NCI-H187 (cell line): ENCODE results near the gene DPP10.

ENCODE experiments used
- DNase-seq, 2 experiments: peaks; one replicate each; lab custom pipeline; 2025; lab: John Stamatoyannopoulos, UW

The DPP10 gene

DNA sequence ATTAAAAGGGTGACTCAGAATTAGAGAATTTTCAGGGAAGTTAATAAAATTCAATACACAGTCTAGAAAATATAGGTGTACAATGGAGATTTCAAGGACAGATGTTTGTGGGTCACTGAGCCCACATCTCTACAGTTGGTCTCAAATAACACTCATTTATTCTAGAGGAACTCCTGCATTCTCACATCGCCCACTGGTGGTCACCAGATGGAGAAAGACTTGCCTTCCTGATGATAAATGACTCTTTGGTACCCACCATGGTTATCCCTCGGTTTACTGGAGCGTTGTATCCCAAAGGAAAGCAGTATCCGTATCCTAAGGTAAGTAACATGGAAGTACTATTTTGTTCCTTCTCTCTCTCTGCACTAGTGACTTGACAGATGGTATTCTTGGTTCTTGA, 1297.1 kb downstream of the DPP10 start:
- no peak for DNase-seq

DNA sequence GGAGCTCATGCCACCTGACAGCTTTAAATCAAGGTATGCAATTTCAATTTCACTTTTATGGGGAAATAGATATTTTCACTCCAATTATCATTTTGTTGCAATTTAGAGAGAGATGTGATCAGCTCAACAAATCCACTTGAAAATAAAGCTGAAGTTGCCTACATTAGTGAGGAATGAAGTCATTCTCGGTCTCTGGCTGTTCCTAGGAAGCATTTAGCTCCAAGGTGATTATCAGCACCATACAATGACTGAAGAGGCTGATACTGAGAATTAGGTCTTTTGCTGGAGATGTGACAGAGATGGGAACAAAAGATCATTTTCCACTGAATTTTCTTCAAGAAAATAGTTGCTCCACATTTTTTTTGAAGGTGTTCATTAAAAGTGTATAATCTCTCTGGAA, 1303.7 kb downstream of the DPP10 start:
- no peak for DNase-seq

- no peak for DNase-seq
Measured at GRCh38 chr2:115757286-115757685, 1314.8 kb downstream of the DPP10 start.

- no peak for DNase-seq
Measured at GRCh38 chr2:115763601-115764000, 1321.2 kb downstream of the DPP10 start.

DNA sequence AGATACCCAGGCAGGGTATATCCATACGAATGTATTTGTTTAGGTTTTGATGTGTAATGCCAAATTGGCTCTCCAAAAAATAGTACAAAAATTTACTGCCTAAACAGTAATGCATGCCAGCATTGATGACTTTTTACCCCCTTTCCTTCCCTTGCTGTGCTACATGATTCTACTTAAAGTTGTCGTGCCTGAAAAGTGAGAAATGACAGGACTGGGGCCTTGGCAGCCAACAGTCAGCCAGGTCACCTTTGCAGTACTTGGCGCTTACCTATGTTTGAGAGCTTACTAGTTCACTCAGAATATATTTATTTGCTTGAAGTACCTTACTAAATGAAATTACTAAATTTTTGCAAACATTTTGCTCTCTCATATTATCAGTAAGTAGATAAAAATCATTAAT, 1329.1 kb downstream of the DPP10 start:
- no peak for DNase-seq

DNA sequence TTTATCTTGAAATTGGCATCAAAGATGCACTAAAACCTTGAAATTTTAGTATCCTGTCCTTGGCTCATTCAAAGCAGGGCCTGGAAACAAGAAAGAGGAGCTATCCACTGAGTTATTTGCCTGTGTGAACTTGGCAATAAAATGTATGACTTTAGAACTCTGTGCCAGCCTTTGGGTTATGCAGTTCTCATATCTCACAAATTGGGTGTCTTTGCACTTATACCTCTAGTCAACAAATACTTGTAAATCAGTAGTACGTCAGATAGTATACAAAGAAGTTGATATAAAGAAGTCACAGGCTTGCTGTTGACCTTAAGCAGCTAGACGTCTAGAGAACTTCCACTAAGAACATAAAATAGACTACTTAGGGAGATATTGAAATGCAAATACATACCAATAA, 1331.9 kb downstream of the DPP10 start:
- DNase-seq, result no peak

- no peak for DNase-seq
Measured at GRCh38 chr2:115779085-115779632, 1336.7 kb downstream of the DPP10 start.

- no peak for DNase-seq
Measured at GRCh38 chr2:115782286-115782685, 1339.8 kb downstream of the DPP10 start.

- no peak for DNase-seq
Measured at GRCh38 chr2:115796078-115796477, 1353.6 kb downstream of the DPP10 start.

DNA sequence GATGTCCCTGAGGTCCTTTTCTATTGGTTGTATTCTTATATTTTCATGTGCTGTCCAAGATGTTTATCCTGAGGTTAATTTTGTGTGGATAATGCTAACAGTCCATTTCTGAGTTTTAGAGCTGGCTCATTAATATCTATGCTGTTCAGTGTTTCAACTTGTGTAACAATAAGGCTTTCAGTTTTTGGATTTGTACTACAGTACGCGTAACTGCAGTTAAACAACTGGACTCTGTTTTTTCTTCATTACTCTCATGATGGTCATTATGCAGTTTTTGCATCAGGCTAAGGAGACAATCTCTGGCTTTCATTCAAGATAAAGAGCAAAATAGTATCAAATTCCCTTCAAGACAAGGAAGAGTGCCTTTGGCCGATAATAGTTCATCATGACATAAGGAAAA, 1364.8 kb downstream of the DPP10 start:
- DNase-seq, result no peak

GRCh38 chr2:115825912-115826311, 1383.5 kb downstream of the DPP10 start:
- DNase-seq, result no peak

- DNase-seq, result no peak
Measured at GRCh38 chr2:115833196-115833595, 1390.8 kb downstream of the DPP10 start.

GRCh38 chr2:115838539-115838938, 1396.1 kb downstream of the DPP10 start:
- no peak for DNase-seq

- DNase-seq, result no peak
Measured at GRCh38 chr2:115842306-115842705, 1399.9 kb downstream of the DPP10 start.

GRCh38 chr2:115848192-115848591, 1405.8 kb downstream of the DPP10 start:
- no peak for DNase-seq

DNA sequence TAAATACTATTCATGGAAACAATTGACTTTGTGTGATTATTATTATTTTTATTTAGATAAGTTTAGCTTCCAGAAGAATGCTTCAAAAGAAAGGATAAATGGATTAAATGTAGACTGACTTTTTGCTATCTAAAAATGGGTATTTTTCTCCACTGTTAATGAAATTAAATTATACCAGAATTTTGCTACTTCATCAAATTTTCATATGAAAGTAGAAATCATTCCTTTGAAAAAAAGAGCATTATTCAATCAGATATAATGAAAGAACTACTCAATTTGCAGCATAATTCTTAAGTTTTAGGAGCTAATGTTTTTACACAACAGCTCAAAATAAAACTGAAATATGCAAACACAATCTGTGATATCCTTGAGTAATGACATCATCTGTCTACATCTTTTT, 1424.6 kb downstream of the DPP10 start:
- no peak for DNase-seq

DNA sequence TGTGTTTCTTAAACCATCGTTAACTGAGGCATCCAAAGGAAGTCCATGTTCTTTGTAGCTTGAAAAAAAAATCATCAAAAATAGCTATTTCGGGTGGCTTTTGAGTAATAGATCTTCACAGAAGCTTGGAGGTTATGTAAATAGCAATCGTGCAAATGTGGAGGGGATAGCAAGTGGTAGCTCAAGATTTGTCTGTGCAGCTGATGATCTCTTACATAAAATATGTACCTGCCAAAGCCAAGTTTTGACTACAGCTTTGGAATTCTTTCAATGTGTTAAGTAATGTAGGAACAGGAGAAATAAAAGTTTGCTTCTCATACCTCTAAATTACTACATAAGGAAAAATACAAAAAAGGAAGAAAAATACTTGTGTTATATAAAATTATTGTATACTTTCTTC, 1432.0 kb downstream of the DPP10 start:
- no peak for DNase-seq

- DNase-seq, result no peak
Measured at GRCh38 chr2:115880558-115880957, 1438.1 kb downstream of the DPP10 start.

DNA sequence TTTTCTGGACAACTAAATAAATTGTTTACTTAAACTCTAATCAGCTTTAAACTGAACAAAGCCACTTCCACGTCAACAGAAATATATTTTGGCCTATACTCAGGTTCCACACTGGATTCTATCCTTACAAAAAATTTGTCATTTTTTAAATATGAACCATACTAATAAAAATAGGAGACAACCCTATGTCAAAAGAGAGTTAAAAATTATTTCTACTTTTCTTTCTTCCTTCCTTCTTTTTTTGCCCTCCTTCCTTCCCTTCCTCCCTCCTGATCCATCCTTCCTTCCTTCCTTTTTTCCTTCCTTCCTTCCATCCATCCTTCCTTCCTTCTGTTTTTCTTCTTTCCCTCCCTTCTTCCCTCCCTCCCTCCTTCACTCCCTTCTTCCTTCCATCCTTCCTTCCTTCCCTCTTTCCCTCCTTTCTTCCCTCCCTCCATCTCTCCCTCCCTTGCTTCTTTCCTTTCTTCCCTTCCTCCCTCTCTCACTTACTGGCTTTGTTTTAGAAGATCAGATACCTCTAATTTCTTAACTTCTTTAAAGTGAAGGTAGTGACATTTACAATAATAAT, 1444.9 kb downstream of the DPP10 start:
- no peak for DNase-seq
